IMR-90 (cell line): ENCODE measurements around the gene SCGB3A2.

ENCODE experiments used
- CTCF ChIP-seq: conservative IDR thresholded peaks from 2 replicates; pipeline ENCODE4 v1.5.1; 2012; ENCODE audit warnings: mild to moderate bottlenecking, low read depth, low read length, improper control_type of control experiment
- ELK1 ChIP-seq: fragments of 150-350 bp; IDR thresholded peaks from 2 replicates; pipeline ENCODE4 v1.6.1; 2016; ENCODE audit warnings: low read depth, mild to moderate bottlenecking, low read length, moderate library complexity, borderline replicate concordance
- POLR2A ChIP-seq: IDR thresholded peaks from 2 replicates; pipeline ENCODE4 v1.6.1; 2012; ENCODE audit warnings: mild to moderate bottlenecking, low read depth, low read length
- RAD21 ChIP-seq: IDR thresholded peaks from 2 replicates; pipeline ENCODE4 v1.6.1; 2012; ENCODE audit warnings: low read length, improper control_type of control experiment

GRCh38 chr5:147918101-147918685, 39.7 kb downstream of the SCGB3A2 start:
- no peak for TF ChIP-seq CTCF
- TF ChIP-seq RAD21: no peak
- no peak for TF ChIP-seq POLR2A
- TF ChIP-seq ELK1: no peak
